Measurements from ENCODE around the gene MAP4K3. TPM values are rescaled to one million over a fixed set of nuclear protein-coding genes. Genes with fewer than 3 reads are reported as not detected.

Gene MAP4K3
- total and polyA plus RNA-seq, 2 donors from 2014 or later, result 14.9 to 39.5 TPM

GRCh38 chr2:39216346-39217191, 220.5 kb downstream of the MAP4K3 start:
- intact Hi-C loops (cut with DNase I), result no loop called here
- Histone ChIP-seq H3K27ac (ENCODE audit: low read depth in 2 of 2, low read length in 2 of 2) (no peak overlapping the region), H3K9me3 (ENCODE audit: control insufficient read depth in 2 of 3, insufficient read depth in 1 of 3, low read length in 3 of 3) (no peaks in the 10 kb centered on the region), H3K4me3 (ENCODE audit: low read length in 3 of 3) (no peak overlapping the region), H3K27me3 (ENCODE audit: control insufficient read depth, insufficient read depth, low read length) (no peaks in the 10 kb centered on the region), H3K9ac (ENCODE audit: low read length in 3 of 3) (no peak overlapping the region), H3K4me1 (ENCODE audit: control insufficient read depth in 2 of 3, insufficient read depth in 2 of 3, low read depth in 1 of 3, low read length in 3 of 3) (no peaks in the 10 kb centered on the region), H3K36me3 (ENCODE audit: control insufficient read depth in 2 of 3, insufficient read depth in 3 of 3, low read length in 3 of 3) (no peaks in the 10 kb centered on the region)
- FAIRE-seq (no peak), DNase-seq (no peak)
- no peak for TF ChIP-seq CTCF (IDR thresholded peaks at IDR 0.05; ENCODE audit: borderline replicate concordance, extremely low read depth, insufficient read depth)

DNA sequence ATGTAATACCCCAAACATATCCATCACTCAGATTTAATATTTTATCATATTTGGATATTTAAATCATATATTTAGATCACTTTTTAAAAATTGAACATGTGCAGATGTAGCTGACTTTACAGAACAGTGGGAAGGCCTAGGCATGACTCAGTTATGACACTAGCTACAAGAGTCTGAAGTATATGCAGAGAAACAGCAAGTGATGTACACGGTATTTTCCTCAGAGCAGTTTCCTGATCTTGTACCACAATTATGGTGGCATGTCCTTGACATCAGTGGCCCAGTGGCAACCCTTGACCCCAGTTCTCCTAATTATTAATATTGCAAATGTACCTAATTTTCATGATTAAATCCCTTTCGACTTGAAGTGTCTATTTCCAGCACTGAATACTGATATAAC, 221.5 kb downstream of the MAP4K3 start:
- Histone ChIP-seq H3K9me3 (ENCODE audit: control insufficient read depth in 2 of 3, insufficient read depth in 1 of 3, low read length in 3 of 3) (no peaks in the 10 kb centered on the region), H3K27ac (ENCODE audit: low read depth in 2 of 2, low read length in 2 of 2) (no peak overlapping the region), H3K36me3 (ENCODE audit: control insufficient read depth in 2 of 3, insufficient read depth in 3 of 3, low read length in 3 of 3) (no peaks in the 10 kb centered on the region), H3K4me3 (ENCODE audit: low read length in 3 of 3) (no peak overlapping the region), H3K4me1 (ENCODE audit: control insufficient read depth in 2 of 3, insufficient read depth in 2 of 3, low read depth in 1 of 3, low read length in 3 of 3) (no peaks in the 10 kb centered on the region), H3K27me3 (ENCODE audit: control insufficient read depth, insufficient read depth, low read length) (no peaks in the 10 kb centered on the region), H3K9ac (ENCODE audit: low read length in 3 of 3) (no peak overlapping the region)
- intact Hi-C loops (cut with DNase I), result no loop called here
- no peak for TF ChIP-seq CTCF (IDR thresholded peaks at IDR 0.05; ENCODE audit: borderline replicate concordance, extremely low read depth, insufficient read depth)
- no peak for DNase-seq
- no peak for FAIRE-seq

DNA sequence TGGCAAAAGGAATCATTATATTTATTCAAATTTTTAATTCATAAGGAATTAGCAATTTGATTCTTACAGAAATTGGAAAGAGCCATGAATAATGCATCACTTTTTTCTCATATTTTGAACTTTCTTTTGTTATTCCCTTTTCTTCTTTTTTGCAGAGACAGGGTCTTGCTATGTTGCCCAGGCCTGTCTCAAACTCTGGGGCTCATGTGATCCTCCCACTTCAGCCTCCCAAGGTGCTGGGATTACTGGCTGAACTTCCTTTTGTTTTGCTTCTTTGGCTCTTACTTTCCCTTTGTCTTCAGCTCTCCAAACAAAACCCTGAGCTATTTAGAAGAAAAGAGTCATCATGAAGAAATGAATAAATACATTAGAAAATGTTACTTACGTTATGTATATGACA, 224.1 kb downstream of the MAP4K3 start:
- TF ChIP-seq CTCF (IDR thresholded peaks at IDR 0.05; ENCODE audit: borderline replicate concordance, extremely low read depth, insufficient read depth), result no peak
- Histone ChIP-seq H3K4me1 (ENCODE audit: control insufficient read depth in 2 of 3, insufficient read depth in 2 of 3, low read depth in 1 of 3, low read length in 3 of 3) (no peaks in the 10 kb centered on the region), H3K36me3 (ENCODE audit: control insufficient read depth in 2 of 3, insufficient read depth in 3 of 3, low read length in 3 of 3) (no peaks in the 10 kb centered on the region), H3K9me3 (ENCODE audit: control insufficient read depth in 2 of 3, insufficient read depth in 1 of 3, low read length in 3 of 3) (no peaks in the 10 kb centered on the region), H3K9ac (ENCODE audit: low read length in 3 of 3) (no peak overlapping the region), H3K27me3 (ENCODE audit: control insufficient read depth, insufficient read depth, low read length) (no peaks in the 10 kb centered on the region), H3K27ac (ENCODE audit: low read depth in 2 of 2, low read length in 2 of 2) (no peak overlapping the region), H3K4me3 (ENCODE audit: low read length in 3 of 3) (no peak overlapping the region)
- intact Hi-C loops (cut with DNase I), result no loop called here
- no peak for FAIRE-seq
- DNase-seq, result no peak
